GM23248 (cell line): Measurements from ENCODE around the gene IL4.

ENCODE experiments used
- EZH2 ChIP-seq: fragments of 200-600 bp; sonication (generic); IDR thresholded peaks from 2 replicates; pipeline ENCODE4 v1.6.1; 2018; ENCODE audit warnings: antibody characterized with exemption, mild to moderate bottlenecking; ENCODE audit not compliant: insufficient read depth, poor library complexity, severe bottlenecking
- EZH2phosphoT487 ChIP-seq: fragments of 200-600 bp; sonication (generic); IDR thresholded peaks from 2 replicates; pipeline ENCODE4 v1.6.1; 2018; ENCODE audit warnings: antibody characterized with exemption, moderate library complexity, mild to moderate bottlenecking, low read depth; ENCODE audit not compliant: insufficient read depth

DNA sequence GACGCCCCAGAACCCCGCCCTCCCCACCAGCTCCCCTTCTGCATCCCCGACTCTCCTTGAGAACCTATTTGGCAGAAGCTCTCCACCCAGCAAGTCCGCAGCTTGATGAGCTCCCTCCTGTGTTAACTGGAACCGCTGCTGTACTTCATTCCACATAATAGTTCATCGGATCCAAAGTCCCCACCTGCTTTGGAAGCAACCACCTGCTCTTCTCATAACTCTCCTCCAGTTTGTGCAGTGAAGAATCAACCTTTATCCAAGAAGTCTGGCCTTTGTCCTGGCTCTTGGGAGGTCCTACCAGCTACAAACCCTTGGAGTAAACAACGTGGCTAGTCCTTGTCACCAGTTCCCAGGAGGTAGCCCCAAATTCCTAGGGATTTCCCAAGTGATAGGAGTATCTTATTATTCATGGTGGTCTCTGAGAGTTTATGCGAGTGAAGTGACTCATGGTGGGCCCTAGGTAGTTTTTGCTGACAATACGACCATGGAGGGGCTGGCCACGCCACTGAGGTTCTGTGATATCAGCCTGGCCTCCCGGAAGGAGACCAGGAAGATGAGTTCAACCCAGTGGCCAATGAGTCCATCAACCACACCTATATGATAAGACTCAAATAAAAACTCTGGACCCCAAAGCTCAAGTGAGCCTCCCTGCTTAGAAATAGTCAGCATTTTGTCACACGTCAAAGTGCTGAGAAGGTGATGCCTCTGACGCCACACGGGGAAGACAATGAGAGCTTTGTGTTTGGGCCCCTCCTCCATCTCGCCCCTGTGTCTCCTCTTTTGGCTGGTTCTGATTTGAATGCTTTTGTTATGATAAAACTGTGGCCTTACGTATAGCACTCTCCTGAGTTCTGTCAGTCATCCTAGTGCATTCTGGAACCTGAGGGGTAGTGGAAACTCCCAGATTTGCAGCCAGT is 3.6 kb upstream of the IL4 start:
- TF ChIP-seq EZH2, result no peak
- TF ChIP-seq EZH2phosphoT487, result no peak
